ENCODE measurements around the gene FAM120B. TPM values are rescaled to one million over a fixed set of nuclear protein-coding genes. Genes with fewer than 3 reads are reported as not detected.

FAM120B gene
- total RNA-seq, 1 experiment from 2014 or later = 16.7 TPM

DNA sequence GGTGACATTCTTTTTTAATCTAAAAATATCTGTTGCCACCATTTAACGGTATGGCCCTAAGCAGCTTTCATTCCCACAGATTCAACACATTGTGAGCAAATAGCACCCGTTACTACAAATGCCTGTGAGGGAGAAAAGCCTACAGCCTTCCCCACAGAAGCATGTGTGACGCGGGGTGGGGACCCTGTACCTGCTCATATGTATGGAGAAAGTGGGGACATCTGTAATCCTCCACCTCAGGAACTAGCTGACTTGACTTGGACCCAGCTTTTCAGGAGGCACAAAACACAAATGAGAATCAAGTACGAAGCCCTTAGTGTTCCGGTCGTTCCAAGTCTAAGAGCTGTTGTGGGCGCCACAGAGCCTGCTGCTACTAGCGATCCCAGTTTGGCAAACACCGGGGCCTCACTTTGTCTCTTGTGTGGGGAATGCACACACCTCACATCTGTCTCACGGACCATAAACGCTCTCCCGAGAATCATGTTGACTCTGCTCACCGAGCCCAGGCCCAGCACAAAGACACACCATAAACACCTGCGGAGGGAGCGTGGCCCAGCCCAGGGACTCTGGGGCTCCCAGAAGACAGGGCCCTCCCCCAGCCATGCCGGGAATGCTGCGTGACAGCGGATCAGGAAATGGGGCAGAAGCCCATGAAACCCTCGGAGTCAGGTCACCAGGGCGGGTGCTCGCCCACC lies 37.3 kb upstream of the FAM120B start:
- Histone ChIP-seq H3K23ac (ENCODE audit: insufficient read length, low read depth, low read length) (no peak overlapping the region), H3K9me3 (ENCODE audit: control insufficient read depth, low read depth, low read length) (no peaks in the 10 kb centered on the region), H3K14ac (ENCODE audit: insufficient read depth, low read length) (peak overlapping the region; percentile 12; the same call in 1 of the 2 replicates), H3T11ph (ENCODE audit: low read length) (no peak overlapping the region), H2BK12ac (ENCODE audit: insufficient read length, low read depth, low read length) (no peak overlapping the region), H3K4ac (ENCODE audit: low read depth, low read length) (no peak overlapping the region), H4K5ac (ENCODE audit: insufficient read length, low read depth, low read length) (no peak overlapping the region), H3K4me1 (ENCODE audit: insufficient read depth, low read length) (no peaks in the 10 kb centered on the region), H4K91ac (ENCODE audit: insufficient read length, low read depth, low read length) (no peak overlapping the region), H2BK15ac (ENCODE audit: low read depth, low read length) (no peak overlapping the region), H4K8ac (replicated peaks; ENCODE audit: insufficient read length, low read depth, low read length) (no peak overlapping the region), H3K56ac (ENCODE audit: insufficient read length, low read depth, low read length) (no peak overlapping the region), H2AK5ac (ENCODE audit: insufficient read length, low read length) (no peak overlapping the region), H2BK120ac (ENCODE audit: low read depth, low read length, poor library complexity, severe bottlenecking) (no peak overlapping the region), H3K27ac (ENCODE audit: insufficient read length, low read depth, low read length) (no peak overlapping the region), H3K4me2 (ENCODE audit: insufficient read depth, insufficient read length, low read length) (no peak overlapping the region), H2BK5ac (ENCODE audit: insufficient read length, low read length) (no peak overlapping the region), H3K18ac (ENCODE audit: insufficient read length, low read depth, low read length) (no peak overlapping the region), H3K27me3 (ENCODE audit: insufficient read depth, low read length) (no peaks in the 10 kb centered on the region), H4K20me1 (ENCODE audit: control insufficient read depth, insufficient read depth, insufficient read length) (no peaks in the 10 kb centered on the region), H2BK20ac (ENCODE audit: low read depth, low read length, poor library complexity, severe bottlenecking) (no peak overlapping the region), H3K9ac (ENCODE audit: extremely low read depth, insufficient read length, low read length) (no peak overlapping the region), H3K79me1 (ENCODE audit: insufficient read depth, low read depth, low read length, poor library complexity, severe bottlenecking) (no peaks in the 10 kb centered on the region), H3K79me2 (ENCODE audit: insufficient read depth, low read length) (no peaks in the 10 kb centered on the region), H2AFZ (ENCODE audit: low read length) (no peak overlapping the region), H3K23me2 (ENCODE audit: insufficient read length, low read depth, low read length, poor library complexity, severe bottlenecking) (no peaks in the 10 kb centered on the region)
- Mint-ChIP-seq H3K4me3 (no peak overlapping the region; a peak in 1 of 5 replicates), H3K9me3 (no peaks in the 10 kb centered on the region; a peak in 1 of 5 replicates), H3K4me1 (peaks cover 21 to 27% of the 10 kb centered on the region in 2 experiments), H3K27me3 (ENCODE audit: low read depth) (peaks cover 5% of the 10 kb centered on the region), H3K36me3 (ENCODE audit: insufficient read depth in 1 of 3, low read depth in 3 of 3) (no peaks in the 10 kb centered on the region), H3K27ac (0 out of 7 replicates have a peak overlapping the region, but pooled peaks of 1 of the 3 experiments have one; percentile 1)
- no CpG with 5 or more reads among the region's 22 CpGs for WGBS (ENCODE audit: extremely low coverage, insufficient read length, low lambda C conversion rate)
- DNase-seq = no peak
- TF ChIP-seq, protein P1, sequence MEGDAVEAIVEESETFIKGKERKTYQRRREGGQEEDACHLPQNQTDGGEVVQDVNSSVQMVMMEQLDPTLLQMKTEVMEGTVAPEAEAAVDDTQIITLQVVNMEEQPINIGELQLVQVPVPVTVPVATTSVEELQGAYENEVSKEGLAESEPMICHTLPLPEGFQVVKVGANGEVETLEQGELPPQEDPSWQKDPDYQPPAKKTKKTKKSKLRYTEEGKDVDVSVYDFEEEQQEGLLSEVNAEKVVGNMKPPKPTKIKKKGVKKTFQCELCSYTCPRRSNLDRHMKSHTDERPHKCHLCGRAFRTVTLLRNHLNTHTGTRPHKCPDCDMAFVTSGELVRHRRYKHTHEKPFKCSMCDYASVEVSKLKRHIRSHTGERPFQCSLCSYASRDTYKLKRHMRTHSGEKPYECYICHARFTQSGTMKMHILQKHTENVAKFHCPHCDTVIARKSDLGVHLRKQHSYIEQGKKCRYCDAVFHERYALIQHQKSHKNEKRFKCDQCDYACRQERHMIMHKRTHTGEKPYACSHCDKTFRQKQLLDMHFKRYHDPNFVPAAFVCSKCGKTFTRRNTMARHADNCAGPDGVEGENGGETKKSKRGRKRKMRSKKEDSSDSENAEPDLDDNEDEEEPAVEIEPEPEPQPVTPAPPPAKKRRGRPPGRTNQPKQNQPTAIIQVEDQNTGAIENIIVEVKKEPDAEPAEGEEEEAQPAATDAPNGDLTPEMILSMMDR (conservative IDR thresholded peaks at IDR 0.05) = no peak

All from H9 (cell line).